Choroid plexus epithelial cell (primary cell): ENCODE results near the gene NETO1.

Experiments
- DNase-seq: peaks from one replicate; pipeline ENCODE4 v3.0.0-alpha.2; 2010; ENCODE audit warnings: low read depth
- H3K4me3 ChIP-seq: 2 replicates; pipeline ENCODE4 v1.5.1; 2011; ENCODE audit warnings: low read depth, mild to moderate bottlenecking, control low read depth, low read length, moderate library complexity
- CTCF ChIP-seq: conservative IDR thresholded peaks from 2 replicates; pipeline ENCODE4 v1.5.1; 2011; ENCODE audit warnings: low read depth, mild to moderate bottlenecking, control low read depth, inconsistent platforms, low read length, moderate library complexity

The NETO1 gene

GRCh38 chr18:72738136-72738535 is 129.7 kb downstream of the NETO1 start:
- no peak for DNase-seq
- H3K4me3 ChIP-seq: no peak overlapping the region
- no peak for TF ChIP-seq CTCF

GRCh38 chr18:72727776-72728175 is 140.0 kb downstream of the NETO1 start:
- H3K4me3 ChIP-seq: no peak overlapping the region
- no peak for TF ChIP-seq CTCF
- DNase-seq: no peak

- H3K4me3 ChIP-seq: no peak overlapping the region
- no peak for TF ChIP-seq CTCF
- DNase-seq: no peak
These were observed 140.6 kb downstream of the NETO1 start for GRCh38 chr18:72727038-72727655.

- TF ChIP-seq CTCF: no peak
- H3K4me3 ChIP-seq: no peak overlapping the region
- DNase-seq: no peak
These were observed 141.6 kb downstream of the NETO1 start for GRCh38 chr18:72726201-72726600.

- no peak for DNase-seq
- no peak overlapping the region for H3K4me3 ChIP-seq
- TF ChIP-seq CTCF: no peak
These were observed 146.5 kb downstream of the NETO1 start for GRCh38 chr18:72721330-72721729.

- no peak overlapping the region for H3K4me3 ChIP-seq
- no peak for TF ChIP-seq CTCF
- DNase-seq: no peak
These were observed 147.7 kb downstream of the NETO1 start for GRCh38 chr18:72720116-72720515.

- H3K4me3 ChIP-seq: no peak overlapping the region
- no peak for DNase-seq
- TF ChIP-seq CTCF: no peak
These were observed 163.6 kb downstream of the NETO1 start for GRCh38 chr18:72704202-72704601.
